KMS-11 (cell line): ENCODE data around the gene NUFIP1.
"Not testable (repeated sequence)": the region's sequence is repeated elsewhere in the genome, so short reads cannot be mapped to it uniquely, and the experiment has no call there.

ENCODE experiments used
- H2AFZ ChIP-seq: fragments of 200-600 bp; sonication (generic); 2 replicates; pipeline ENCODE4 v1.6.1; 2016; ENCODE audit warnings: antibody characterized with exemption, mixed run types, low read depth
- H3K27ac ChIP-seq: fragments of 200-600 bp; sonication (generic); 2 replicates; pipeline ENCODE4 v1.6.1; 2016; ENCODE audit warnings: mild to moderate bottlenecking, mixed run types
- H3K27me3 ChIP-seq: fragments of 200-600 bp; sonication (generic); 2 replicates; pipeline ENCODE4 v1.6.1; 2017; ENCODE audit warnings: mild to moderate bottlenecking, low read depth, mixed run types, moderate library complexity; ENCODE audit not compliant: insufficient read depth
- H3K36me3 ChIP-seq: fragments of 200-600 bp; sonication (generic); 2 replicates; pipeline ENCODE4 v1.6.1; 2017; ENCODE audit warnings: mild to moderate bottlenecking, mixed run types; ENCODE audit not compliant: insufficient read depth
- H3K4me1 ChIP-seq: fragments of 200-600 bp; sonication (generic); 2 replicates; pipeline ENCODE4 v1.6.1; 2016; ENCODE audit warnings: mild to moderate bottlenecking, low read depth, mixed run types; ENCODE audit not compliant: poor library complexity, severe bottlenecking
- H3K4me2 ChIP-seq: fragments of 200-600 bp; sonication (generic); 2 replicates; pipeline ENCODE4 v1.7.0; 2016; ENCODE audit warnings: mild to moderate bottlenecking, mixed run types
- H3K4me3 ChIP-seq: fragments of 200-600 bp; sonication (generic); IDR thresholded peaks from 2 replicates; pipeline ENCODE4 v1.6.1; 2017; ENCODE audit warnings: low read depth, low read length, mixed read lengths; ENCODE audit not compliant: insufficient read depth
- H3K79me2 ChIP-seq: fragments of 200-600 bp; sonication (generic); 2 replicates; pipeline ENCODE4 v1.6.1; 2016; ENCODE audit warnings: low read depth, mixed run types; ENCODE audit not compliant: insufficient read depth
- H3K9ac ChIP-seq: fragments of 200-600 bp; sonication (generic); 2 replicates; pipeline ENCODE4 v1.6.1; 2016; ENCODE audit warnings: mild to moderate bottlenecking, mixed run types
- H4K20me1 ChIP-seq: fragments of 200-600 bp; sonication (generic); 2 replicates; pipeline ENCODE4 v1.6.1; 2016; ENCODE audit warnings: mild to moderate bottlenecking, mixed run types; ENCODE audit not compliant: insufficient read depth
- TF ChIP-seq, protein P1 (sequence below): fragments of 200-600 bp; sonication (generic); conservative IDR thresholded peaks from 2 replicates; pipeline ENCODE4 v1.6.1; 2017; ENCODE audit warnings: low read depth, mild to moderate bottlenecking, antibody characterized with exemption, low read length, moderate library complexity, mixed read lengths

NUFIP1 gene

DNA sequence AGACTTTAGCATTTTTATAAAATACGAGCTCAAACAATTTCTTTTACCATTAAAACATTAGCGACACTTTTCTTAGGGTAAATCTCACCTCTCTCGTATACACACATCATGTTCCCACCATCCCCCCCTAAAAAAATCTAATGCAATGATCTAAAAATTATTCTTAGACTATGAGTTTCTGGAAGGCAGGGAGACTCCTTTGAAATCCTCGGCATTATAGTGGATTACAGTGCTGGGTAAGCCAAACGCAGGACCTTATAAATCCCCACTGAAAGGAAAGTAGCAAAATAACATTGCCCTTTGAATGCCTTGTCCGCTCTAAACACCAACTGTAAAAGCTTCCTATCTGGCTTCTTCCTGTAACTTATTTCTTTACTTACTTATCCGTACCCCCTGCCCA, 35.0 kb downstream of the NUFIP1 start:
- Histone ChIP-seq H2AFZ (no peak overlapping the region), H3K4me2 (no peak overlapping the region), H4K20me1 (no peaks in the 10 kb centered on the region), H3K4me1 (no peaks in the 10 kb centered on the region), H3K9ac (no peak overlapping the region), H3K4me3 (no peak overlapping the region), H3K27ac (no peak overlapping the region), H3K27me3 (no peaks in the 10 kb centered on the region), H3K36me3 (no peaks in the 10 kb centered on the region), H3K79me2 (no peaks in the 10 kb centered on the region)
- TF ChIP-seq, protein P1, sequence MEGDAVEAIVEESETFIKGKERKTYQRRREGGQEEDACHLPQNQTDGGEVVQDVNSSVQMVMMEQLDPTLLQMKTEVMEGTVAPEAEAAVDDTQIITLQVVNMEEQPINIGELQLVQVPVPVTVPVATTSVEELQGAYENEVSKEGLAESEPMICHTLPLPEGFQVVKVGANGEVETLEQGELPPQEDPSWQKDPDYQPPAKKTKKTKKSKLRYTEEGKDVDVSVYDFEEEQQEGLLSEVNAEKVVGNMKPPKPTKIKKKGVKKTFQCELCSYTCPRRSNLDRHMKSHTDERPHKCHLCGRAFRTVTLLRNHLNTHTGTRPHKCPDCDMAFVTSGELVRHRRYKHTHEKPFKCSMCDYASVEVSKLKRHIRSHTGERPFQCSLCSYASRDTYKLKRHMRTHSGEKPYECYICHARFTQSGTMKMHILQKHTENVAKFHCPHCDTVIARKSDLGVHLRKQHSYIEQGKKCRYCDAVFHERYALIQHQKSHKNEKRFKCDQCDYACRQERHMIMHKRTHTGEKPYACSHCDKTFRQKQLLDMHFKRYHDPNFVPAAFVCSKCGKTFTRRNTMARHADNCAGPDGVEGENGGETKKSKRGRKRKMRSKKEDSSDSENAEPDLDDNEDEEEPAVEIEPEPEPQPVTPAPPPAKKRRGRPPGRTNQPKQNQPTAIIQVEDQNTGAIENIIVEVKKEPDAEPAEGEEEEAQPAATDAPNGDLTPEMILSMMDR, result no peak

DNA sequence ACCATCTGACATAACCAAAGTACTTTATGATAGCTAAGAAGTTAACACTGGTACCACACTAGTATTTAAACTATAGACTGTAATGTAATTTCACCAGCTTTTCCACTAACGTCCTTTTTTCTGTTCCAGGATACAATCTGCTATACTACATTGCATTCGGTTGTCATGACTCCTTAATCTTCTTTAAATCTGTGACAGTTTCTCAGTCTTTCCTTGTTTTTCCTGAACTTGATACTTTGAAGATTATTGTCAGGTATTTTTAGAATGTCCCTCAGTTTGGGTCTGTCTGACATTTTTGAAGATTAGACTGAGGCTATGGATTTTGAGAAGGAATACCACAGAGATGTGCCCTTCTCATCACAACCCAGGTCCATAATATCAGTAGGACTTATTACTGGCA, 36.6 kb downstream of the NUFIP1 start:
- H3K4me1 ChIP-seq, result no peaks in the 10 kb centered on the region
- no peaks in the 10 kb centered on the region for H3K36me3 ChIP-seq
- no peak overlapping the region for H2AFZ ChIP-seq
- H4K20me1 ChIP-seq, result no peaks in the 10 kb centered on the region
- no peak overlapping the region for H3K27ac ChIP-seq
- no peaks in the 10 kb centered on the region for H3K79me2 ChIP-seq
- TF ChIP-seq, protein P1, result no peak
- no peak overlapping the region for H3K9ac ChIP-seq
- no peak overlapping the region for H3K4me3 ChIP-seq
- H3K4me2 ChIP-seq, result no peak overlapping the region
- no peaks in the 10 kb centered on the region for H3K27me3 ChIP-seq

DNA sequence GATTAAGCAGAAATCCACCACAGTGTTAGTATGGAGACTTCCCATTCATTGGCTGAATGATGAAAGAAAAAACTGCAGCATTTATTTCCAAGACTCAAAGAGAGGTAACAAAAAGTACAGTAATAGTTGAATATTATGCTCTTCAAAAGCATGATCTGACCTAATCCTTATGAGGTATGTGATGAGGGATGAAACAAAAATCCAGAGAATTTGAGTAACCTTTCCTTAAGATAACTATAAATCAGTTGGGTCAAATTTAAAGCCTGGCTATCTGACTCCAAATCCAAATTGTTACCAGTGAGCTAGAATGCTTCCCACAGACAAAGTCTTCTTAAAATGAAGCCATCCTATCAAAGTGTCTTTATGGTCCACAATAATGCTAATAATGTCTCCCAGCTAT, 38.1 kb downstream of the NUFIP1 start:
- H3K9ac ChIP-seq, result no peak overlapping the region
- H3K4me2 ChIP-seq, result no peak overlapping the region
- H4K20me1 ChIP-seq, result no peaks in the 10 kb centered on the region

DNA sequence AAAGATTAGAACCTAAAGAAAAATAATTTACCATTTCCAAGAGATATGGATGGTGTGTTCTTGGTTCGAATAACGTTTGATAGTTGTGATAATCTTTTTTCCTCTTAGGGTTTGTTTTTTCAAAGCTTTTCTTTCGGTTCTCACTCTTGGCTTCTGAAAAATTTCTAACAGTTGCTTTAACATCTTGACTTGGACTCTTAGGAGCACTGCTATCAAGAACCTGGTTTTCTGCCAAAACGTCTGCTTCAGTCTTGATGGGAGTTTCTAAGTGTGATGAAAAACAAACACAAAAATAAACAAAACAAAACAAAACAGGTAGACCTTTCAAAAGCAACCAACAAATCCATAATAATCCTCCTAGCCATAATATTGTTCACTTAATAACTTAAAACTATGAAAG, 45.9 kb downstream of the NUFIP1 start:
- H3K36me3 ChIP-seq, H3K27me3 ChIP-seq, H3K27ac ChIP-seq, H3K4me3 ChIP-seq, H4K20me1 ChIP-seq, H3K4me2 ChIP-seq, H3K4me1 ChIP-seq, H2AFZ ChIP-seq, H3K9ac ChIP-seq, H3K79me2 ChIP-seq: not testable (repeated sequence)

More for the DNA sequence above, 38.1 kb downstream of the NUFIP1 start:
- H2AFZ ChIP-seq, result no peak overlapping the region
- H3K27ac ChIP-seq, result no peak overlapping the region
- H3K79me2 ChIP-seq, result no peaks in the 10 kb centered on the region
- H3K36me3 ChIP-seq, result no peaks in the 10 kb centered on the region
- H3K27me3 ChIP-seq, result no peaks in the 10 kb centered on the region
- H3K4me3 ChIP-seq, result no peak overlapping the region
- TF ChIP-seq, protein P1, result no peak
- H3K4me1 ChIP-seq, result no peaks in the 10 kb centered on the region

DNA sequence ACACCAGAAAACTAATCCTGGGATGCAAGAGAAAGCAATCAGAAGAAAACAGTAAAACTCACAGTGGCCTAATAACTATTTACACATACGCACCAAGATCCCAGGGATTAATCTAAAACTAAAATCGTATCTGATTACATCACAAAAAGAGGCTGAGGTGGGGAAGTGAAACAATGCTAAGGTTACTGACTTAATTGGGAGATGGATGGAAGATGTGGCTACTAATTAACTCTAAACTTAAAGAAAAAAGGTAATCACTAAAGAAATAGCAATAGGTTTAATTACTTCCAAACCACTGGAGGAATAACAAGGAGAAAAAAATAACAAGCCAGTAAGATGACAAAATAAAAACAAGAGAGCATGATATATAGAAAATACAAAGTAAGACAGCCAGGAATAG, 50.4 kb downstream of the NUFIP1 start:
- Histone ChIP-seq H3K9ac (no peak overlapping the region), H3K4me2 (no peak overlapping the region), H3K4me1 (peaks cover 11% of the 10 kb centered on the region), H3K79me2 (no peaks in the 10 kb centered on the region), H4K20me1 (no peaks in the 10 kb centered on the region), H3K27ac (no peak overlapping the region), H3K36me3 (no peaks in the 10 kb centered on the region), H3K4me3 (no peak overlapping the region), H3K27me3 (no peaks in the 10 kb centered on the region), H2AFZ (no peak overlapping the region)
- TF ChIP-seq, protein P1, result no peak
